Activated CD4-positive, alpha-beta T cell treated with anti-CD3 and anti-CD28 coated beads, Interleukin-2, amount 10 ng/mL, durations not matched to agents 24 days and 14 days (primary cell): Measurements from ENCODE around the gene SLC25A24. TPM values are rescaled to one million over a fixed set of nuclear protein-coding genes. Genes with fewer than 3 reads are reported as not detected.

Experiments used
- total RNA-seq: library from RNA; stranded (reverse); gene quantifications from 2 replicates; pipeline ENCODE4 v1.2.3, GENCODE V29; 2022

SLC25A24 gene
- total RNA-seq, 1 donor from 2014 or later = 18.4 TPM

Other genes with a start within 250 kb of the SLC25A24 start
- gene VAV3, start 235.2 kb downstream of the SLC25A24 start, total RNA-seq = 5.5 TPM in 2 replicates
- 0.14 TPM in 1 of 2 replicates, not detected in the other for gene NBPF4, start 43.7 kb upstream of the SLC25A24 start, total RNA-seq
- gene NBPF6, start 250.0 kb upstream of the SLC25A24 start, total RNA-seq = 0.26 and 0.40 TPM in 2 replicates